SK-N-MC (cell line): Measurements from ENCODE around the gene E2F4.

Source experiments
- EZH2 ChIP-seq: fragments of 200-600 bp; sonication (generic); IDR thresholded peaks from one replicate; pipeline ENCODE4 v1.6.1; 2017; ENCODE audit warnings: antibody characterized with exemption
- FOXP2 ChIP-seq: optimal IDR thresholded peaks from 2 replicates; pipeline ENCODE3; 2011; ENCODE audit warnings: mild to moderate bottlenecking, moderate library complexity; ENCODE audit not compliant: insufficient read depth; ENCODE audit errors: extremely low read length, control extremely low read depth
- POLR2AphosphoS5 ChIP-seq: IDR thresholded peaks from 2 replicates; pipeline ENCODE4 v1.6.1; 2012; ENCODE audit warnings: mild to moderate bottlenecking, low read depth, low read length, borderline replicate concordance

DNA sequence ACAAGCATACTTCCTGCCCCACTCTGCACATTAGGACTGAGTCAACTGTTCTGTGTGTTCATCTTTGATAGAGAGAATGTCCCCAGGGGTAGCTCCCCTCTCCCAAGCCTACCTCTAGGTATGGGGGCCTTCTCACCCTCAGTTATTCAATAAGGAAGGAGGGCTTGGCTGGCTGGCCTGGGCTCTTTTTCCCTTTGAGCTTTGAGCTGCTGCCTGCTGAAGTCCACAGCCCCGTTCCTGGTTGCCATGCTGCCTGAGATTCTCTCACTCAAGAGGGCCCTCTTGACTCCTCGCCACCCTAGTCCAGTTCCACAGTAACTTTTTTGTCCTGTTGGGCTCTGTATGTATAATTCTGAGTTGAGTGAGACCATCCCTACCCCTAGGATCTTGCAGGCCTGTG is 46.2 kb upstream of the E2F4 start:
- TF ChIP-seq EZH2 (no peak), POLR2AphosphoS5 (no peak), FOXP2 (no peak)
